GM12878 (cell line): ENCODE data around the gene RANBP3. TPM values are rescaled to one million over a fixed set of nuclear protein-coding genes. Genes with fewer than 3 reads are reported as not detected.

Experiments
- CHD1 ChIP-seq: IDR thresholded peaks from 2 replicates; pipeline ENCODE4 v1.6.1; 2012; ENCODE audit warnings: low read depth, low read length, improper control_type of control experiment
- IRF3 ChIP-seq: fragments of 450-650 bp; IDR thresholded peaks from 2 replicates; pipeline ENCODE4 v1.6.1; 2014; ENCODE audit warnings: mild to moderate bottlenecking
- MLLT1 ChIP-seq: fragments of 450-650 bp; IDR thresholded peaks from 2 replicates; pipeline ENCODE4 v1.6.1; 2016; ENCODE audit warnings: mild to moderate bottlenecking
- NFIC ChIP-seq: IDR thresholded peaks from 2 replicates; pipeline ENCODE4 v1.6.1; 2012; ENCODE audit warnings: low read depth, mild to moderate bottlenecking, inconsistent platforms, low read length, moderate library complexity
- PKNOX1 ChIP-seq: fragments of 450-650 bp; IDR thresholded peaks from 2 replicates; pipeline ENCODE4 v1.6.1; 2016; ENCODE audit warnings: mild to moderate bottlenecking
- SKIL ChIP-seq: fragments of 450-650 bp; IDR thresholded peaks from 2 replicates; pipeline ENCODE4 v1.6.1; 2017; ENCODE audit warnings: mild to moderate bottlenecking, low read depth, inconsistent platforms; ENCODE audit not compliant: poor library complexity, severe bottlenecking
- polyA plus RNA-seq, 11 experiments: library from polyadenylated mRNA; depleted of rRNA in 4 of 11; unstranded in 6 of 11; stranded (reverse) in 5 of 11; fragments of >200 nt; fragmentation: Nextera tagmentation in 4 of 11; fragmentation: Illumina TruSeq in 1 of 11; extraction: Ambion mirVana in 4 of 11; extraction: Trizol in 1 of 11; gene quantifications; 1 replicate in 1 of 11; 2 replicates in 10 of 11; pipeline versions ENCODE4 v1.2.1 to v1.2.3, GENCODE V29; 2011 to 2016; ENCODE audit warnings: inconsistent platforms in 2 of 11, missing spikeins in 2 of 11, low read depth in 1 of 11
- total RNA-seq, 4 experiments: library from RNA; depleted of rRNA in 3 of 4; stranded (reverse); fragments of >200 nt in 3 of 4; fragmentation: Illumina TruSeq in 1 of 4; extraction: Trizol in 1 of 4; gene quantifications; 2 replicates each; pipeline versions ENCODE4 v1.2.1 to v1.2.3, GENCODE V29; 2013 to 2021

RANBP3 gene
- total and polyA plus RNA-seq, 10 of the 15 experiments (the other 5 are each of a cell fraction or from before 2014, with no cell fraction given), result 1.1 to 81.6 (median 60.0) TPM

- no peak for TF ChIP-seq SKIL
- no peak for TF ChIP-seq PKNOX1
- no peak for TF ChIP-seq NFIC
- no peak for TF ChIP-seq CHD1
- no peak for TF ChIP-seq MLLT1
- no peak for TF ChIP-seq IRF3
Measured at GRCh38 chr19:5882421-5882968, 95.4 kb downstream of the RANBP3 start (continued).
